Measurements from ENCODE around the gene TRABD.
A peak's percentile ranks its signal among the peaks of the same experiment; 100 is the strongest.
"Not testable (repeated sequence)": the region's sequence is repeated elsewhere in the genome, so short reads cannot be mapped to it uniquely, and the experiment has no call there.

Gene TRABD

DNA sequence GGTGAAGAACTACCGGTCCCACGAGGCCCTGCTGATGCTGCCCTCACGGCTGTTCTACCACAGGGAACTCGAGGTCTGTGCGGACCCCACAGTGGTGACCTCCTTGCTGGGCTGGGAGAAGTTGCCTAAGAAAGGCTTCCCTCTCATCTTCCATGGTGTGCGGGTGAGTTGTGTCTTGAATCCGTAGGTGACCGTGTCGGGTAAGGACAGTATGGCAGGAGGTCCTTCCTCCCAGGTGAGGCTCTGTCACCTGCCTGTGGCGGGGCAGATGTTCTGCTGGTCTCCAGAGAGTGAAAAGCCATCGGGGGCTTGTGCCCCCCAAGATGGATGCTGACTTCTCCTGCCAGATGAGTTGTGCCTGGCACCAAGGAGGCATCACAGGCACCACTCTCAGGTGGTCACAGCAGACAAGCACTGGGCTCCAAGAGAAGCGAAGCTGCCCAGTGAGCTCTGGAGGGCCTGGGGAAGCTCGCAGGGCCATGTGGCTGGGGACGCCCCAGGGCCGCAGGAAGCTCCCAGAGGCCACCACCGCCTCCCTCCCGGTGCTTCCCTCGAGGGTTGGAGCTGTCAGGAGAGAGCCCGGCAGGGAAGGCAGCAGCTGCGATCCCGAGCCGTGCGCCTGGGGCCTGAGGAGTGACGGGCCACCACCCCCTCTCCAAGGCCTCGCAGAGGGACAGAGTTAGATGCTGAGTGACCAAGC lies 32.5 kb upstream of the TRABD start:
- no peak for DNase-seq

DNA sequence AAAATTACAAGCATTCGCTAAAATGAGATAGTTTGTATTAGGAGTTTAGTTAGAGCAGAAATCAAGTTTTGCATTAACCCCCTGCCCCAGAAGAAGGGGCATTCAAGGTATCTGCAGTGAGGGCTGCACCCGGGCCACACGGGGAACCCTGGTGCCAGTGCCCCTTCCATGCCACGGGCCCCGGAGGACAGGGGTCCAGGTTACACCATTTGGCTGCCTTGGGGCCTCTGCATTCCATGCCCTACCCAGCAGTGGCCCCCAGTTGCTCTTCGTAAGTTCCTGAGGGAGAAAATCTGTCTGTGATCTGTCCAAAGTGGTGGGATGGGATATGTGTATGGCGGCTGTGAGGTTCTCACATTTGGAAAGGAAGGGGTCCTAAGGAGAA lies 32.0 kb upstream of the TRABD start:
- no peak for DNase-seq

DNA sequence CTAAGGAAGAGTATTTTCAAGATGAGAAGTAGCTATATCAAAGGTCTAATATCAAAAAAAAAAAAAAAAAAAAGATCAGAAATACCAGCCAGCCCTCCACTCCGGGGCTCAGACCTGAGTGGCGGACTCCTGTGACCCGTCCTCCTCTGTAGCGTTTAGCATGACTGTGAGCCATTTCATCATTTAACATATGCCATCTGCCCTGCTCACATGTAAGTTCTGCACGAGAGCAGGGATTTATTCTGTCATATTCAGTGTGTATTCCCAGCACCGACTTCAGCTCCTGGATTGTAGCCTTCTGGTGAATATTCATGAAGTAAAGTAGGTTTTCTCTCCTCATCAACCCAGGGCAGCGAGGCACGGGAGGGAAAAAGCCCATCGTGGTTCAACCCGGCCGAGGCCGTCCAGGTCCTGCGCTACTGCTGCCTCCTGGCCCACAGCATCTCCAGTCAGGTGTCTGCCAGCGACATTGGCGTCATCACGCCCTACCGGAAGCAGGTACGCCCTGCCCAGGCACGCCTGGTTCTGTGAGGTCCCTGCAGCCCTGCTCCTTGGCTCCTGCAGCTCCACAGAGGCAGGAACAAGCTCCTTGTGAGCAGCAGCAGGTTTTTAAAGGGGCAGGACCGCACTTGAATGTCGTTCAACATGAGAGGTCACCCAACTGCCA lies 27.9 kb upstream of the TRABD start:
- DNase-seq: no peak

DNA sequence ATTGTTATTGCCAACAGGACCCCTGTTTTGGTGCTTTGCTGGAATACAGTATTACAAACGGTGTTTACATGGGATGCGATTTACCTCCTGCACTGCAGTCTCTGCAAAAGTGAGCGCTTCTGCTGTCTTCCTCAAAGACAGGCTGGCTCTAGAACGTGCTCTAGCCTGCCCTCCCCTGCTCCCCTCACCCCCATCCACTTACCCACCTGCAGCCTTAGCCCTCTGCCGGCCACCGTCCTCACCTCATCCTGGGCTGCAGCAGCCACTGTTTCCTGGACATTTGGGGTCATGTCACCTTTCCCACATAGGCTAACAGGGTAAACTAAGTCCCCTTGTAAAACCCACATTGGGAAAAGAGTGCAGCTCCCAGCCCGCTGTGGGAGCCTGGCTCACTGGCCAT lies 24.8 kb upstream of the TRABD start:
- no peak for DNase-seq

DNA sequence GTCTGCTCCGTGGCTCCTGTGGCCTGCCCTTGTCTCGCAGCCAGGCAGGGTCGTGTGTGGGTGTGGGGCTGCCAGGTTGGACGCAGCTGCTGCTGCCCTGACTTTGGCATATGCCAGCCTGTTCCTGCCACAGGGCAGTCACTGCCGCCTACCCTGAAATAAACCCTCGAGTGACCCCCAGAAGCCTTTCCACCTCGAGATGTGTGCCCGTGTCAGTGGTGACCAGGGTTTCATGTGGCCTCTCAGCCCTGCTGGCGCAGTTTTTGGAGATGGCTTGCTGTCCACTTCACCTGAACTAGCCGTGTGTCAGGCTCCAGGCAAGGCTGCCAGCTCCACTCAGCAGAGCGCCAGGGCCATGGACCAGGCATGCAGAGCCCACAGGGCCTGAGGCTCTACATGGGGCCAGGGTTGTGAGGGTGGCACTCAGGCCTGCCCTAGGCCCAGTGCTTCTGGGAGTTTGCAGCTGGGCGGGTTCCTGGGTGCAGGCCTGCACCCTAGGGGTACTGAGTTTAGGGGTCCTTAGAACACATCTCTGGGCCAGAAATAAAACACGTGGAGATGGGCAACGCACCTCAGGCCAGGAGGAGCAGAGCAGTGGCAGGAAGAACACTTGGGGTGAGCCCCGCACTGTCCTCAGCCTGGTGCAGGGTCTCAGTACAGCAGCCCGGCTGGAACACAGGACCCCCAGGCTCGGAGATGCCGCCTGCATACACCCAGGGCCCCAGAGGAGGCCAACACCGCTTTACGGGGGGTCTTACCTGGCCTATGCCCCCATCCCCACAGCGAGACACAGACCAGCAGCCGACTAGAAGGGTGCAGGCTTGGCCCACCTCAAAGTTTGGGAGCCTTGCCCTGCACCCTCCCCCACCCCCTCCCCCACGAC lies 24.0 kb upstream of the TRABD start:
- DNase-seq: no peak

DNA sequence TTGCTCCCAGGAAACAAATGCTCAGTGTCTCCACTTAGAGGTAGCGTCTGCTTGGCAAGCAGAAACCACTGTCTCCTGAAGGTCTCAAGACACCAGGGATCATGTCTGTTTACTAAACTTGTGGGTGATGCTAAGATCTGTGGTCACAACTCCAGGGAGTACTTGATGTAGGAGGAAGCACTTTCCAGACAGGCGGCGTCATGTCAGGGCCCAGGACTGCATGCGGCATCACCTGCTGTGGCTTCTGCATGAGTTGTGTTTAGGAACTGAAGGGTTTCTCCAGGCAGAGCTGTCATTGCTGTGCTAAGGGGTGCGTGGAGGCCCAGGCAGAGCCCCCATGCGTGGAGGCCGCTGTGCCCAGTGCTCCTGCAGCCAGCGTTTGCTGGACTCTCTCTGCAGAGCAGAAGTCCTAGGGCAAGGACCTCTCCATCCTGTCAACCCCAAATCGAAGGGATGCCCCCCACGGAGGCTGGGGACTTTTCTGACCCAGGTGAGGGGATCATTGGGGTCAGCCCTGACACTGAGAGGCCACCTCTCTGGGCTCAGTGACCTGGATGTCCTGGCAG lies 23.2 kb upstream of the TRABD start:
- no peak for DNase-seq

DNA sequence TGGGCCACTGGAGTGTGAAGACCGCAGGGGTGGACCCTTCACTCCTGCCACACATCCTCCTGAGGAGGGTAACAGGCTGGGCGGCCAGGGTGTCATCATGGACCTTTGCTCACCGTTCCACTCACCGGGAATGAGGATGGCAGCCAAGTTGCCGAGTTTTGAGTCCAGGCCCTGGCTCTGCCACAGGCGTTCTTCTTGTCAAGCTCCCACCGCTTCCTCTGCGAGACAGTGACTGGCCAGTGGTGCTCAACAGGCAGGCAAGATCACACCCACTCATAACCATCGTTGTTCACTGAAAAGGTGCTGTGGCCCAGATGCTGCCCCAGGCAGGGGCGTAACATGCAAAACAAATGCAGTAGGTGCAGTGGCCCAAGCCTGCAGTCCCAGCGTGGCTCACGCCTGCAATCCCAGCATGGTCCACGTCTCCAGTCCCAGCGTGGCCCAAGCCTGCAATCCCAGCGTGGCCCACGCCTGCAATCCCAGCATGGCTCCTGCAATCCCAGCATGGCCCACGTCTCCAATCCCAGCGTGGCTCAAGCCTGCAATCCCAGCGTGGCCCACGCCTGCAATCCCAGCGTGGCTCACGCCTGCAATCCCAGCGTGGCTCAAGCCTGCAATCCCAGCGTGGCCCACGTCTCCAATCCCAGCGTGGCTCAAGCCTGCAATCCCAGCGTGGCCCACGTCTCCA lies 20.1 kb upstream of the TRABD start:
- no peak for DNase-seq

DNA sequence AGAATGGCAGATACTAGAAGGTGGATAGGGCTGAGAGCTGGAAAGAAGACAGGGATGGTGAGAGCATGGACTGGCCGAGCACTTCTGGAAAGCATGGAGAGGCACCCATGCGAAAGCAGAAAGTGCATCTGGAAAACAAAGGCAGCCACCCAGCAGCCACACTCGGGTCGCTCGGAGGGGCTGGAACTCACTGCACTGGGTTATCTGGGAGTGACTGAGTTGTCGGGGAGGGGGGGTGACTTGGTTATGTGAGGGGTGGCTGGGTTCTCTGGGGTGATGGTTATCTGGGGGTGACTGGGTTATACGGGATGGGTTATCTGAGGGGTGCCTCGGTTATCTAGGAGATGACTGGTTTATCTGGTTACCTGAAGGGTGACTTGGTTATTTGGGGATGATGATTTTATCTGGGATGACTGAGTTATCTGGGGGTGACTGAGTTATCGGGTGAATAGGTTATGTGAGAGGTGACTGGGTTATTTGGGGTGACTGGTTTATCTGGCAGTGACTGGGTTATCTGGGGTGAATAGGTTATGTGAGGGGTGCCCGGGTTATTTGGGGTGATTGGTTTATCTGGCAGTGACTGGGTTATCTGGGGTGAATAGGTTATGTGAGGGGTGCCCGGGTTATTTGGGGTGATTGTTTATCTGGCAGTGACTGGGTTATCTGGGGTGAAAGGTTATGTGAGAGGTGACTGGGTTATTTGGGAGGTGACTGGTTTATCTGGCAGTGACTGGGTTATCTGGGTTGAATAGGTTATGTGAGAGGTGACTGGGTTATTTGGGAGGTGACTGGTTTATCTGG lies 17.8 kb upstream of the TRABD start:
- DNase-seq: no peak

DNA sequence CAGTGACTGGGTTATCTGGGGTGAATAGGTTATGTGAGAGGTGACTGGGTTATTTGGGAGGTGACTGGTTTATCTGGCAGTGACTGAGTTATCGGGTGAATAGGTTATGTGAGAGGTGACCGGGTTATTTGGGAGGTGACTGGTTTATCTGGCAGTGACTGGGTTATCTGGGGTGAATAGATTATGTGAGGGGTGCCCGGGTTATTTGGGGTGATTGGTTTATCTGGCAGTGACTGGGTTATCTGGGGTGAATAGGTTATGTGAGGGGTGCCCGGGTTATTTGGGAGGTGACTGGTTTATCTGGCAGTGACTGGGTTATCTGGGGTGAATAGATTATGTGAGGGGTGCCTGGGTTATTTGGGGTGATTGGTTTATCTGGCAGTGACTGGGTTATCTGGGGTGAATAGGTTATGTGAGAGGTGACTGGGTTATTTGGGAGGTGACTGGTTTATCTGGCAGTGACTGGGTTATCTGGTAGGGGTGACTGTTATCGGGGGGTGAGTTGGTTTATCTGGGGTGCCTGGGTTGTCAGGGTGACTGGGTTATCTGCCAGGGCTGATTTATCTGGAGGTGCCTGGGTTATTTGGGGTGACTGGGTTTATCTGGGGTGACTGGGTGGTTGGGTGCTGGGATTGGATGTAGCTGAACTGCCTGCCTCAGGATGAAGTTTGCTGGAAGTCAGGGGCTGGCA lies 17.1 kb upstream of the TRABD start:
- not testable (repeated sequence) for DNase-seq

DNA sequence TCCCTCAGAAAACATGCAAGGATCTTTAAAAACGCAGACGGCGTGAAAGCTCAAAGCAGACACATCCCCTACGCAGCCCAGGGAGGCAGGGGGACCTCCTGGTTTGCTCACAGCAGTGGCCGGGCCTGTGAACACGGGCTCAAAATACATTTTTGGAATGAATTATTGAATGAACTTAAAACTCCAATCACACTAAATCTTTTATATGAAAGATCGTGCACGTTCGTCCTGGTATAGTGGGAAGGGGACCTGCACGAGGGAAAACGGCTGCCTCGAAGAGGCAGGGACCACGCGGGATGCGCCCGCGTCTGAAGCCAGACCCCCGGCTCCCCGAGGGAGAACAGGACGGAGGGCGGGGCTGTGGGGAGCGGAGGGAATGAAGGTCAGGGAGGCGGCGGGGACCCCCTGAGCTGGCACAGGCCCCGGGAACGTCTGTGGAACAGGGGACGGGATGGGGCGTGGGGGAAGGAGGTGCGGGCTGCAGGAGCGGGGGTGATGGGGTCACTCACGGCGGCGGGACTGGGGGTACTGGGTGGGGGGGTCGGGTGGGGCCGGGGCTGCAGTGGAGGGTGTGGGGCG lies 16.4 kb upstream of the TRABD start:
- no peak for DNase-seq

DNA sequence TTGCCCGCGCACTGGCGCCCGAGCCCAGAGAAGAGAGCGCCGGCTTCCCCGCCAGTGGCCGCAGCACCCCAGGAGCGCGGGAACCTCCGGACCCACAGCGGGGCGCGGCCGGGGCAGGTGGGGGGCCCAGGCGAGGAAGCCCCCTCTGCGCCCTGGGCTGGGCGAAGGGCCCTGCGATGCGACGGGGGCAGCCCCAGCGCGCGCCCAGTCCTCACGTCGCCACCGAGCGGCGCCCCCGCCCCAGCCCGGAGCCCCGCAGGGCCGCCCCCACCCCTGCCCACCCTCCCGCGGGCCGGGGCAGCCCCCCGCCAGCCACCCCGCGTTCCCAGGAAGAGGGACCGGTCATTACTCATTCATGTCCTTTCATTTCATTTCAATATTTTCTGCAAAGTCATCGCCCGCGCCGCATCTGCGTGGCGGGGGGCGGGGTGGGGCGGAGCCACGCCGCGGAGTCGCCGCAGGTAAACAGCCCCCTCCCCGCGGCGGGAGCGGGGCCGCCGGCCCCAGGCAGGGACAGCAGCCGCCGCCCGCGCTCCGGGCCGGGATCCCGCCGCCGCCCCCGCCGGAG lies 15.9 kb upstream of the TRABD start:
- peak; percentile 49 for DNase-seq

DNA sequence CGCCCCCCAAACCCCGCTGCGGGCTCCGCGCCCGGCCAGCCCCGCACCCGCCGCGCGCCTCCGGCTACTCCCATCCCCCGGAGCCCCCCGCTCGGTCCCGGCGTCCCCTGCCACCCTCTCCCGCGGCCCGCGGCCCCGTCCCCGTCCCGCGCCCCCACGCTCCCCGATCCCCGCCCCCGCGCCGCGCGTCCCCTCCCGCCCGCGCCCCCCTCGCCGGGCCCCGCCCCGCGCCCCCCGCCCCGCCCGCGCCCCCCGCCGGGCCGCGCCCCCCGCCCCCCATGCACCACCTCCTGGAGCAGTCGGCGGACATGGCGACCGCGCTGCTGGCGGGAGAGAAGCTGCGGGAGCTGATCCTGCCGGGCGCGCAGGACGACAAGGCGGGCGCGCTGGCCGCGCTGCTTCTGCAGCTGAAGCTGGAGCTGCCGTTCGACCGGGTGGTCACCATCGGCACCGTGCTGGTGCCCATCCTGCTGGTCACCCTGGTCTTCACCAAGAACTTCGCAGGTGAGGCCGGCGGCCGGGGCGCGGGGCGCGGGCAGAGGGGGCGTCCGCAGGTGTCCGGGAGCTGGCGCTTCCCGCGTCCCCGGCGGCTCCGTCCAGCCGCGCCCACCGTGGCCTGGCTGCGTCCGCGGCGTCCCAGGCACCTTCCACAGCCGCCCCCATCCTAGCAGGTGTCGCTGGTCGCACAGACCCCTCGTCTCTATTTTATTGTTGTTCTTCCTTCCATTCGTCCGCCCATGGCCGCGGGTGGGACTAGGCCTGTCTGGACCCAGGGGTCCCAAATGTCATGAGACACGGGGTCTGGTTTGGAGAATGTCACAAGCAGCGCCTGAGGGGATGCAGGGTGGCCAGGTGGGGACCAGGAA lies 15.0 kb upstream of the TRABD start, which contains the start of gene PANX2:
Gene PANX2, plus strand, starts transcription at position 279 of the 866 bp plus-strand sequence. Its CDS starts 0 bp downstream, at position 279.
- peak; percentile 54 for DNase-seq

DNA sequence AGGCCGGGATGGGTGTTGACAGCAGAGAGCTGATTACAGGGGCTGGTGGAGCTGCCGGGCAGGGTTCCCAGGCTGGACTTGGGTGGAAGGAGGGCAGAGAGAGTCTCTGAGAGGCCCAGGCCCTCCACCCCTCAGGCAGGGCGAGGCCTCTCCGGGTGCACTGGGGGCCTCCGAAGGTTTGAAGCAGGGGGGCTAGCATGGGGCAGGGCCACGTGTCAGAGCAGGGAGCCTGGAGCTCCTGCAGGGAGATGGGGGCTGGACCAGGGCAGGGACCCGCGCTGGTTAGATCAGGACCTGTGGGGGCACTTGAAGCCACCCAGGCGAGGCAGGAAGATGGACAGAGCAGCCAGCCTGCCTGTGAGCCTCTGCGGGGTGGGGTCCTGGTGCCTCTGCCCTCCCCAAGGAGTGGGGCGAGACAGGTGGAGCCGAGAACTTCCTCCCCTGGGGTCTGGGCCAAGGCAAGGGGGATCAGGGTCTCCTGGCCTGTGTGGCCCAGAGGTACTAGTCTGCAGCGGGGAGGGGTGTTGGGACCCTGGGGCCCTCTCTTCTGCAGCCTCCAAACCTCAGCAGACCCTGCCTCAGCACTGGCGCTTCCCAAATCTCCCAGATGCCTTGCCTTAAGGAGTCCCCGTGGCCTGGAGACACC lies 14.3 kb upstream of the TRABD start:
- no peak for DNase-seq

DNA sequence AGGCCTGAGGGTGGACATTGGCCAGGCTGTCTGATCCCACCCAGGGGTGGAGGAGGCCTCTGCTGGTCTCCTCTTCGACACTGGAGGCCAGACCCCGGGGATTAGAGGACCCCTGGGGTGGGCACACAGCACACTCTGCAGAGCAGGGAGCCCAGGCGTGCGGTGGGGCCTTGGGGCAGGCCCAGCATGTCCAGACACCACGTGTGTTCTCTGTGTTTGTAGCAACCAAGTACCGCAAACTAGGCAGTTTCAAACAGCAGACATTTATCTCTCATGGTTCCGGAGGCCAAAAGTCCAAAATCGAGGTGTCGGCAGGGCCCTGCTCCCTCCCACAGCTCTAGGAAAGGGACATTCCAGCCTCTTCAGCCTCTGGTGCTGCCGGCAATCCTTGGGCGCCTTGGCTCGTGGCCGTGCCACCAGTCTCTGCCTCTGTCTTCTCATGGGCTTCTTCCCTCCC lies 13.7 kb upstream of the TRABD start:
- no peak for DNase-seq

DNA sequence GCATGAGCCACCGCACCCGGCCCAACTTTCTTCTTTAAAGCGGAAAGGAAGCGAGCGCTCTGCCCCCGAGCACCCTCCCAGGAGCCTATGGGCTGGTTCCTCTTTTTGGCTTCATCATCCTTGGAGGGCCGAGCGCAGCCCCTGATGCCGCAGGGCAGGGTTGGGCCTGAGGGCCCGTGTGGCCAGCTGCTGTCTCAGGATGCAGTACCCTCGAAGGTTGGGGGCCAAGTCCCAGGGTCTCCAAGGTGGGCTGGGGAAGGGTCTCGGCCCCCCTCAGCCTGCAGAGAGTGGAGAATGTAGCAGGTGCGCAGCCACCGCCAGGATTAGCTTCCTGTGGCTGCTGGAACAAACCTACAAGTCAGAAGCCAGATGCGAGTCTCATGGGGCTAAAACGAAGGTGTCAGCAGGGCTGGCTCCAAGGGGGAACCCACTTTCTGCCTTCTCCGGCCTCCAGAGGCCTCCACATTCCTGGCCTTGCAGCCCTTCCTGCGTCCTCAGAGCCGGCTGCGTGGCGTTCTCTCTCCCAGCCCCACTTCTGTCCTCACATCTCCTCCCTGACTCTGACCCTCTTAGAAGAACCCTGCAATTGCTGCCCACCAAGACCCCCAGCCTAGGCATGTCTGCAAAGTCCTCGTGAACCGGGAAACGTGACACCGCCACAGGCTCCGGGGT lies 12.3 kb upstream of the TRABD start:
- DNase-seq: no peak

DNA sequence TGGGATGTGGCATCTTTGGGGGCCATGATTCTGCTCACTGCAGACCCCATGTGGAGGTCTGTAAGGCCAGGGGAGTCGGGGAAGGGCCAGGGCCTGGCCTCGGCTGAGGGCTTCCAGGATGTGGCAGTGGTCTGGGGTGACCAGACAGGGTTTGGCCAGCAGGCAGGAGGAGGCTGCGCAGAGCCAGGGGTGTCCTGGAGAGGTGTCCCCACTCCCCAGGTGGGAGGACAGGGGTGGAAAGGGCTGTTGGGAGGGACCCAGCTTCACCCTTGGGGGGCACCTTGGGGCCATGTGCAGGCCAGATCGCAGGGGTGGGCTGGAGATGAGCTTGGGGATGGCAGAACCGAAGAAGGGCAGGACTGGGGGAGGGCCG lies 11.7 kb upstream of the TRABD start:
- DNase-seq: no peak

DNA sequence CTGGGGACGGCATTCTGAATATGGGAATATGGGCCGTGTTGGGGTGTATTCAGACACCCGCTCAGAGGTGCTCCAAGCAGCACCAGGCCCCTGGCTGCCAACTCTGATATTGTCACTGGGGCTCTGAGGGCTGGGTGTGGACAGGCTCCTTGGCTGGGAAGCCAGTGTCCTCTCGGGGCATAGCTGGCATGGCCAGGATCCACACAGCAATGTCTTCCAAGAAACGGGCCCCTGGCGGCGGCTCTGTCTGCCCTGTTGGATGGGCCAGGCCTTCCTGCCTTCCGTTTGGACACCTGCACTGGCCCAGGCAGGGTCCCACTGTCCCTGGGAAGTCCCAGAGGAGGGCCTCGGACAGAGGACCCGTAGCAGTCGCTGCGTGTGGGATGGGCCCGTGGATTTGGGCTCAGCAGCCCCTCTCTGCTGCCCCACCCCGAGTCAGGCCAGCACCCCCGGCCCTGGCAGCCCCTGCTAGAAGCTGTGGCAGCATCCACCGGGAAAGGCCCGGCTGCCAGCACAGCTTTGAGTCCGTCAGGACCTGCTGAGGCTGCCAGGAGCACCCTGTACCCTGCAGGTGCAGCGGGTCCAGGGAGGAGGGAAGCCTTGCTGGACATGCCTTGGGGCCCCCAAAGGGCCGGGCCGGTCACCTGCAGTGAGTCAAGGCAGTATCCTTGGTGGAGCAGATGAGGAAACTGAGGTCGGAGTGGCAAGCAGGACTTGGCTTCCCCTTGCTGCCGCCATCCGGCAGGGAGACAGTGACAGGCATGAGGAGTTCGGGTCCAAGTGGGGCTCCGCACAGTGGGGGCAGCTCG lies 11.1 kb upstream of the TRABD start:
- no peak for DNase-seq

DNA sequence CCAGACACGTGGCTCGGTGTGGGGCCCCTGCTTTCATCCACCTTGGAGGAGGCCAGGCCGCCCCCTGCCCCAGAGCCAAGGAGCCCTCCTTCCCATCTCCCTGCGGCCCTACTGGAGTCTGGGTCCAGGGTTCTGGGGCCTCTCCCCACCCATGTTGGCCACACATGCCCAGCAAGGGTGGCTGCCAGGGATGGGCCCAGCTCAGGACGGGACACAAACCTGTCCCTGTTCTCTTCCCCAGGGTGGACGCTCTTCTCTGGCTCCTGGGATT lies 10.6 kb upstream of the TRABD start:
- DNase-seq: no peak

All from NCI-H146 (cell line).